PC-9 (cell line): ENCODE data around the gene BHLHE41.
A peak's percentile ranks its signal among the peaks of the same experiment; 100 is the strongest.

Experiments
- CTCF ChIP-seq: fragments of 200-600 bp; sonication (generic); conservative IDR thresholded peaks from 2 replicates; pipeline ENCODE4 v1.6.1; 2017; ENCODE audit warnings: mixed run types, antibody characterized with exemption, mild to moderate bottlenecking, moderate library complexity
- EZH2 ChIP-seq: fragments of 200-600 bp; sonication (generic); IDR thresholded peaks from 2 replicates; pipeline ENCODE4 v1.8.0; 2017; ENCODE audit warnings: antibody characterized with exemption, low read depth

DNA sequence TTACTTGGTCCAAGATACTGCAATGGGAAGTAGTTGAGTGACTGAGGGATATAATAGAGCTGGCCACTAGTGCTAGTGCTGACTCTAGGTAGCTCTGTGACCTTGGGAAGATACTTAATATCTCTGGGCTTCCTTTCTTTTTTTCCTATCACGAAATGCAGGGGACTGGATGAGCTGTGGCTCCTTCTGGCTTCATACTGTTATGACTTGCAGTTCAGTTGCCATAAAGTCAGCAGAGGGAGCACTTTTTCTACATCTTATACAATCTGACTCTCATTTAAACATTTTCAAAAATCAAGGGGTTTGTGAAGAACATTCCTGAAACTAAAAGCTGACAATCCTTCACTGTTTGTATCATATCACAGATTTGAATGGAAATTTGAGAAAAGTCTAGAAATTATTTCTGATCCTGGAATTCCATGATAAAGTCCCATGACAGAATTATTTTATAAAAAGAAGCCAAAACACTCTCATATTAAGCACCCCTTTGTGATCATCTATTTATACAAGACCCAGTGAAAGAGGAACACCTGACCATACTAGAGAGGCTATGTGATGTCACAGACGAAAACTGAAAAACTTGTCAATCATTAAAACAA is 5.3 kb downstream of the BHLHE41 start:
- TF ChIP-seq CTCF (peak; percentile 71), EZH2 (no peak)
